Choroid plexus epithelial cell (primary cell): ENCODE results near the gene CLASP2.

Experiments
- DNase-seq: peaks from one replicate; pipeline ENCODE4 v3.0.0-alpha.2; 2010; ENCODE audit warnings: low read depth
- H3K4me3 ChIP-seq: 2 replicates; pipeline ENCODE4 v1.5.1; 2011; ENCODE audit warnings: low read depth, mild to moderate bottlenecking, control low read depth, low read length, moderate library complexity
- TF ChIP-seq, protein P1 (sequence below): conservative IDR thresholded peaks from 2 replicates; pipeline ENCODE4 v1.5.1; 2011; ENCODE audit warnings: low read depth, mild to moderate bottlenecking, control low read depth, inconsistent platforms, low read length, moderate library complexity

Gene CLASP2

GRCh38 chr3:33513262-33513863, 204.7 kb downstream of the CLASP2 start:
- H3K4me3 ChIP-seq: no peak overlapping the region
- no peak for DNase-seq
- TF ChIP-seq, protein P1, sequence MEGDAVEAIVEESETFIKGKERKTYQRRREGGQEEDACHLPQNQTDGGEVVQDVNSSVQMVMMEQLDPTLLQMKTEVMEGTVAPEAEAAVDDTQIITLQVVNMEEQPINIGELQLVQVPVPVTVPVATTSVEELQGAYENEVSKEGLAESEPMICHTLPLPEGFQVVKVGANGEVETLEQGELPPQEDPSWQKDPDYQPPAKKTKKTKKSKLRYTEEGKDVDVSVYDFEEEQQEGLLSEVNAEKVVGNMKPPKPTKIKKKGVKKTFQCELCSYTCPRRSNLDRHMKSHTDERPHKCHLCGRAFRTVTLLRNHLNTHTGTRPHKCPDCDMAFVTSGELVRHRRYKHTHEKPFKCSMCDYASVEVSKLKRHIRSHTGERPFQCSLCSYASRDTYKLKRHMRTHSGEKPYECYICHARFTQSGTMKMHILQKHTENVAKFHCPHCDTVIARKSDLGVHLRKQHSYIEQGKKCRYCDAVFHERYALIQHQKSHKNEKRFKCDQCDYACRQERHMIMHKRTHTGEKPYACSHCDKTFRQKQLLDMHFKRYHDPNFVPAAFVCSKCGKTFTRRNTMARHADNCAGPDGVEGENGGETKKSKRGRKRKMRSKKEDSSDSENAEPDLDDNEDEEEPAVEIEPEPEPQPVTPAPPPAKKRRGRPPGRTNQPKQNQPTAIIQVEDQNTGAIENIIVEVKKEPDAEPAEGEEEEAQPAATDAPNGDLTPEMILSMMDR: no peak

DNA sequence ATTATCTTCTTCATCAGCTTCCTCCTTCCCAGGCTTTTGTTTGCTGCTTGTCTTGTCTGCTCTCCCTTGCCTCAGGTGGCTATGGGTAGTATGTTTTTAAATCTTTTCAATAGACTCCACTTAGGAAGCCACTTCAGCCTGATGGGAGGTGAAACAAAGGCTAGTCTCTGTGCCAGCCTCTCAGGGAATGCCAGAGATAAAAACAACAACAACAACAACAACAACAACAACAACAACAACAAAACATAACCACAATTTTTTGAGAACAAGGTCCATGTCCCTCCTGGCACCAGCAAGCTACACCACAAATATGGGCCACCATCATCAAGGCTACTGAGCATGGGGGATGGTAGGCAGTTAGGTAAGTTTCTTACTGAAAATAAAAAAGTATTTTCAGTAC, 213.0 kb downstream of the CLASP2 start:
- H3K4me3 ChIP-seq: no peak overlapping the region
- TF ChIP-seq, protein P1: no peak
- no peak for DNase-seq

DNA sequence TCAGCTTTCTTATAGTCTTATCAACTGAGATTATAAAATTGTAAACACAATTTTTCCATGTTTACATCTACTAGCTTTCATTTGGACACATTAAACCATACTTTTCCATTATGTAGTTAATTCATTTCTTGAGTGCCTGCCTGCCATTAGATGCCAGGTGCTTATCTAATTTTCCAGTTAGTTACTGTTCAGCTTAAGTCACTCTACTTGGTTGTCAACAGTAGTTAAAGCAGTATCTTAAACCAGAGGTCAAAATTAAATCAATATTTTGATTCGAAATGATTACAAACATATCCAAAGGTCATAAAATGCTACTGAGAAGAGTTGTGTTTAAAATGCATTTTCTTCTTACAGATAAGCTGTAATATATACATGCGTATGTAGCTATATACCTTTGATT, 221.6 kb downstream of the CLASP2 start:
- TF ChIP-seq, protein P1: no peak
- no peak overlapping the region for H3K4me3 ChIP-seq
- no peak for DNase-seq

DNA sequence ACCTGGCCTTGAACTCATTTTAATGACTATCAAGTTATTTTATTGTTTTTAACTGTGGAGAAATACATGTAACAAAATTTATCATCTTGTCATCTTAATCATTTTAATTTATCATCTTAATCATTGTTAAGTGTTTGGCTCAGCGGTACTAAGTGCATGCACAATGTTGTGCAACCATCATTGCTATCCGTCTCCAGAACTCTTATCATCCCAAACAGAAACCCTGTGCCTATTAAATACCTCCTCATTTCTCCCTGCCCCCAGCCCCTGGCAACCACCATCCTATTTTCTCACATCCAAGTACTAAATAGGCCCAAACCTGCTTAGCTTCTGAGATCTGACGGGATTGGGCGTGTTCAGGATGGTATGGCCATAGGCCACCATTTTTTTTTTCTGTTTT, 226.3 kb downstream of the CLASP2 start:
- TF ChIP-seq, protein P1: no peak
- DNase-seq: no peak
- no peak overlapping the region for H3K4me3 ChIP-seq

GRCh38 chr3:33490641-33491241, 227.3 kb downstream of the CLASP2 start:
- no peak overlapping the region for H3K4me3 ChIP-seq
- TF ChIP-seq, protein P1: no peak
- DNase-seq: peak; percentile 35

- H3K4me3 ChIP-seq: no peak overlapping the region
- TF ChIP-seq, protein P1: no peak
- DNase-seq: no peak
Observed at GRCh38 chr3:33488683-33489082, 229.4 kb downstream of the CLASP2 start.

DNA sequence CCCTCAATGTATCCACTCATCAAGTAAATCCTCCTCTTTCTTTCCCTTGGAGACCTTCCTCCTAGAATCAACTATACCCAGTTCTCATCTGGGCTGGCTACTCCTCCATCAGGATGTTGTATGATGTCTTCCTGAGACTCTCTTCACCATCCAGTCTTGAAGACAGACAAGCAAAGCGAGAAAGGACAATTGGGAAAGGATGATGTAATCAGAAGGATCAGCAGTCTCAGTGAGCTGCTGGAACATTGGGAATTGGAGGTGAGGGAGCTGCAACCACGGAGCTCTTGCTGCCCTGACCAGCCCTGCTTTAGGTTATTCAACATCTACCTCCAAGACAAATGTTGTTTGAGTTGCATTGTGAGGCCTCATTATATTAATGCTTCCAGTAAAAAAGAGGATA, 229.8 kb downstream of the CLASP2 start:
- no peak overlapping the region for H3K4me3 ChIP-seq
- no peak for DNase-seq
- TF ChIP-seq, protein P1: no peak
